Esophagus muscularis mucosa (tissue), 4 donors: Measurements from ENCODE around the gene ARF1. TPM values are rescaled to one million over a fixed set of nuclear protein-coding genes. Genes with fewer than 3 reads are reported as not detected.
A peak's percentile ranks its signal among the peaks of the same experiment; 100 is the strongest.

ENCODE experiments used
- DNase-seq: peaks from one replicate; pipeline ENCODE4 v3.0.0-alpha.2; 2017; ENCODE audit errors: extremely low spot score
- H3K27ac ChIP-seq, 4 donors: fragments of 200-600 bp; sonication (generic); replicated peaks in 1 of 4; 1 replicate in 3 of 4; 2 replicates in 1 of 4; pipeline ENCODE4 v1.5.1; 2016 to 2019; ENCODE audit warnings: mild to moderate bottlenecking in 1 of 4
- H3K27me3 ChIP-seq, 4 donors: fragments of 200-600 bp; sonication (generic); one replicate each; pipeline versions ENCODE4 v1.5.1 to v1.6.0; 2016 to 2019
- H3K36me3 ChIP-seq, 4 donors: fragments of 200-600 bp; sonication (generic); one replicate each; pipeline ENCODE4 v1.5.1; 2016 to 2019
- H3K4me1 ChIP-seq, 4 donors: fragments of 200-600 bp; sonication (generic); one replicate each; pipeline ENCODE4 v1.5.1; 2016 to 2019
- H3K4me3 ChIP-seq, 4 donors: fragments of 200-600 bp; sonication (generic); 1 replicate in 2 of 4; 2 replicates in 2 of 4; pipeline ENCODE4 v1.5.1; 2016 to 2019; ENCODE audit warnings: mild to moderate bottlenecking in 4 of 4, moderate library complexity in 1 of 4
- H3K9me3 ChIP-seq, 4 donors: fragments of 200-600 bp; sonication (generic); 1 replicate in 3 of 4; 2 replicates in 1 of 4; pipeline ENCODE4 v1.5.1; 2016 to 2019
- CTCF ChIP-seq, 3 experiments: fragments of 200-600 bp in 2 of 3; fragments of 450-650 bp in 1 of 3; sonication (generic) in 2 of 3; IDR thresholded peaks; one replicate each; pipeline ENCODE4 v1.5.1; 2017 to 2019; ENCODE audit warnings: antibody characterized with exemption in 3 of 3, mild to moderate bottlenecking in 2 of 3, moderate library complexity in 1 of 3
- EP300 ChIP-seq: sonication (generic); formaldehyde crosslinking; IDR thresholded peaks from one replicate; pipeline ENCODE4 v1.6.1; 2017; ENCODE audit warnings: antibody characterized with exemption
- POLR2A ChIP-seq: fragments of 450-650 bp; IDR thresholded peaks from one replicate; pipeline ENCODE4 v1.6.1; 2017; ENCODE audit warnings: antibody characterized with exemption, moderate library complexity, mild to moderate bottlenecking, low read depth
- POLR2AphosphoS5 ChIP-seq, 2 donors: sonication (generic); formaldehyde crosslinking; IDR thresholded peaks; one replicate each; pipeline ENCODE4 v1.6.1; 2017; ENCODE audit warnings: antibody characterized with exemption in 2 of 2
- WGBS: methylation state at CpG from one replicate; pipeline ENCODE4 v1.1.5; 2018; 5-methylcytosine and 5-hydroxymethylcytosine counted together
- intact Hi-C: fragments of 100-400 bp; cut with DNase I; formaldehyde crosslinking; loops from one replicate; pipeline ENCODE4 v1.15.1; 2023
- total RNA-seq, 4 donors: library from RNA; depleted of rRNA; stranded (reverse); fragments of >200 nt; gene quantifications; one replicate each; pipeline versions ENCODE4 v1.1.0 to v1.2.1, GENCODE V29; 2016

The ARF1 gene
- total RNA-seq, 4 donors from 2014 or later = 238 to 392 (median 346) TPM

- DNase-seq = no peak
- no peak overlapping the region for H3K4me3 ChIP-seq
- H3K9me3 ChIP-seq = no peaks in the 10 kb centered on the region
- TF ChIP-seq EP300 (no peak), CTCF (IDR thresholded peaks at IDR 0.05) (no peak), POLR2AphosphoS5 (IDR thresholded peaks at IDR 0.05) (no peak), POLR2A (no peak)
- peaks cover 0 to 8% (median 0%) of the 10 kb centered on the region in 4 donors for H3K27me3 ChIP-seq
- H3K36me3 ChIP-seq = no peaks in the 10 kb centered on the region
- H3K4me1 ChIP-seq = peaks cover 9 to 24% (median 15%) of the 10 kb centered on the region in 4 donors
- intact Hi-C loops = loop anchor here (10.0 kb wide), 1 partner anchor 513 kb away; the partner anchor contains the start of gene ZNF678
- H3K27ac ChIP-seq = no peak overlapping the region
- 63% methylated on average over 9 of the region's 10 CpGs for WGBS
Observed at GRCh38 chr1:228077565-228078330, 4.8 kb upstream of the ARF1 start.

GRCh38 chr1:228079013-228079412 is 3.5 kb upstream of the ARF1 start:
- intact Hi-C loops = loop anchor here (10.0 kb wide), 1 partner anchor 514 kb away; the partner anchor contains the start of gene ZNF678
- TF ChIP-seq POLR2AphosphoS5 (IDR thresholded peaks at IDR 0.05) (no peak), EP300 (no peak), CTCF (IDR thresholded peaks at IDR 0.05) (no peak), POLR2A (no peak)
- H3K4me1 ChIP-seq = peaks cover 10 to 29% (median 20%) of the 10 kb centered on the region in 4 donors
- H3K27ac ChIP-seq = no peak overlapping the region
- no peak for DNase-seq
- H3K36me3 ChIP-seq = no peaks in the 10 kb centered on the region
- no peaks in the 10 kb centered on the region for H3K27me3 ChIP-seq
- no peak overlapping the region for H3K4me3 ChIP-seq
- H3K9me3 ChIP-seq = no peaks in the 10 kb centered on the region
- 81% methylated on average over 6 of the region's 7 CpGs for WGBS

GRCh38 chr1:228079601-228080263 is 2.8 kb upstream of the ARF1 start:
- Histone ChIP-seq H3K4me3 (no peak overlapping the region), H3K4me1 (peaks cover 17 to 37% (median 28%) of the 10 kb centered on the region in 4 donors), H3K27ac (no peak overlapping the region), H3K9me3 (no peaks in the 10 kb centered on the region), H3K36me3 (no peaks in the 10 kb centered on the region), H3K27me3 (no peaks in the 10 kb centered on the region)
- intact Hi-C loops = loop anchor here (10.0 kb wide), 2 partner anchors 315 to 515 kb away; partner anchors contain the start of gene ZNF678
- no peak for DNase-seq
- 85% methylated on average over 7 of the region's 7 CpGs for whole genome bisulfite sequencing
- TF ChIP-seq POLR2A (no peak), EP300 (no peak), CTCF (IDR thresholded peaks at IDR 0.05) (no peak), POLR2AphosphoS5 (IDR thresholded peaks at IDR 0.05) (no peak)

- no peak overlapping the region for H3K27ac ChIP-seq
- DNase-seq = no peak
- 90% methylated on average over 6 of the region's 7 CpGs for WGBS
- TF ChIP-seq CTCF (IDR thresholded peaks at IDR 0.05) (no peak), EP300 (no peak), POLR2AphosphoS5 (IDR thresholded peaks at IDR 0.05) (no peak), POLR2A (no peak)
- H3K9me3 ChIP-seq = no peaks in the 10 kb centered on the region
- no peaks in the 10 kb centered on the region for H3K27me3 ChIP-seq
- peak overlapping the region; percentile 79 to 99 (median 96) for H3K4me3 ChIP-seq
- intact Hi-C loops = loop anchor here (10.0 kb wide), 1 partner anchor 316 kb away; no protein-coding TSS in a partner anchor
- H3K4me1 ChIP-seq = peaks cover 31 to 51% (median 42%) of the 10 kb centered on the region in 4 donors
- H3K36me3 ChIP-seq = no peaks in the 10 kb centered on the region
Observed at GRCh38 chr1:228081144-228081543, 1.4 kb upstream of the ARF1 start.
